Measurements from ENCODE around the gene AKR1E2.

The AKR1E2 gene

DNA sequence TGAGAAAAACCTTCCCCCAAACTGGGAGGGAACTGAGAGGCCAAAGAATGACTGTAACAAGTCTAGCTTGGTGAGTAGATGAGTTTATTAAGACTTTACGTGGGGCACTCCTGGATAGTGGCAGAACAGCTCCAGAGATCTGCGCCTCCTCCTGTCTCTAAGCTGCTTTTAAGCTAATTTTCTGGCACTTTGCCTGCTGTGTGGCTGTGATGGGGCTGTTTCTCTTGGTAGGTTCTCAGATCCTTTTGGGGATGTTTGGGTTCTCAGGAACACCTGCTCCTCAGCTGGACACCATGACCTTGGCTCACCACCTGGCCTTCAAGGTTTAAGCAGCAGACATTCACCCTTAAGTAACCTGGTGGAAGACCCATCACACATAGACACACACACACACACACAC, 68.3 kb downstream of the AKR1E2 start:
- no peaks in the 10 kb centered on the region for H3K4me1 ChIP-seq (ENCODE audit: control insufficient read depth, insufficient read depth, low read length)
- no peaks in the 10 kb centered on the region for H3K27me3 ChIP-seq (ENCODE audit: control insufficient read depth in 1 of 2, insufficient read depth in 2 of 2, low read length in 2 of 2)
- H3K9ac ChIP-seq (ENCODE audit: low read length in 2 of 2): no peak overlapping the region
- H3K36me3 ChIP-seq (ENCODE audit: control insufficient read depth in 2 of 2, insufficient read depth in 2 of 2, low read length in 2 of 2): no peaks in the 10 kb centered on the region
- no peaks in the 10 kb centered on the region for H3K9me3 ChIP-seq (ENCODE audit: control insufficient read depth in 2 of 2, low read length in 2 of 2)
- no peak overlapping the region for H3K27ac ChIP-seq (ENCODE audit: low read length)
- H3K4me3 ChIP-seq (ENCODE audit: low read length in 2 of 2): no peak overlapping the region

Data from stomach smooth muscle (tissue), 2 donors.